Left ventricle myocardium inferior (tissue), 1 donor: ENCODE measurements around the gene RFC2. TPM values are rescaled to one million over a fixed set of nuclear protein-coding genes. Genes with fewer than 3 reads are reported as not detected.

Experiments
- DNase-seq: peaks from one replicate; pipeline ENCODE4 v3.0.0-alpha.2; 2020
- H3K27ac ChIP-seq: fragments of 200-600 bp; replicated peaks from 2 replicates; pipeline ENCODE4 v1.8.0; 2021
- H3K27me3 ChIP-seq: fragments of 200-600 bp; 2 replicates; pipeline ENCODE4 v1.8.0; 2021; ENCODE audit warnings: low read depth
- H3K36me3 ChIP-seq: fragments of 200-600 bp; 2 replicates; pipeline ENCODE4 v1.8.0; 2021
- H3K4me1 ChIP-seq: fragments of 200-600 bp; 2 replicates; pipeline ENCODE4 v1.8.0; 2021
- H3K4me3 ChIP-seq: fragments of 200-600 bp; 2 replicates; pipeline ENCODE4 v1.8.0; 2021; ENCODE audit warnings: mild to moderate bottlenecking, moderate library complexity
- H3K9me3 ChIP-seq: fragments of 200-600 bp; replicated peaks from 2 replicates; pipeline ENCODE4 v1.8.0; 2021
- CTCF ChIP-seq: fragments of 200-600 bp; IDR thresholded peaks from 2 replicates; pipeline ENCODE4 v1.8.0; 2021; ENCODE audit warnings: antibody characterized with exemption, mild to moderate bottlenecking, borderline replicate concordance
- intact Hi-C: fragments of 100-400 bp; cut with micrococcal nuclease; formaldehyde crosslinking; loops from one replicate; pipeline ENCODE4 v1.11.0; 2022
- long read RNA-seq: library from polyadenylated mRNA; unstranded; transcript quantifications from one replicate; pipeline ENCODE4 v2.0.0, GENCODE V29; 2021
- total RNA-seq: library from RNA; stranded (reverse); fragmentation: NEBNext Ultra II Directional; extraction: Animal tissue kit (Norgen Biotek cat#: 25700); gene quantifications from one replicate; pipeline ENCODE4 v1.2.1, GENCODE V29; 2021
- donor health status: DM: no; HTN: yes; CAD: no; lungs with severe emphysema.

RFC2 gene
- 8.7 TPM for total RNA-seq
- long read RNA-seq, transcript RFC2-201 (11 exons, 1,695 nt): major isoform, 13 of 15 reads
- long read RNA-seq, partial matches to known transcripts: 0 of 15 reads
- long read RNA-seq, other reads (novel, unspliced or antisense): 1 of 15 reads

- no peaks in the 10 kb centered on the region for H3K9me3 ChIP-seq
- DNase-seq: peak; percentile 97
- H3K4me3 ChIP-seq: peak within 1 kb of the TSS; percentile 90
- intact Hi-C loops: no loop called here
- TF ChIP-seq CTCF: peak; percentile 60
- H3K4me1 ChIP-seq: peaks cover 41% of the 10 kb centered on the region
- H3K27me3 ChIP-seq: no peaks in the 10 kb centered on the region
- peaks cover 21% of the 10 kb centered on the region for H3K36me3 ChIP-seq
- H3K27ac ChIP-seq: peak within 1 kb of the TSS; percentile 96
These were observed at the start of gene RFC2 for GRCh38 chr7:74254129-74254857. TSS of gene RFC2 (minus strand) at chr7:74254399. CDS start at chr7:74254383, 16 bp downstream.

DNA sequence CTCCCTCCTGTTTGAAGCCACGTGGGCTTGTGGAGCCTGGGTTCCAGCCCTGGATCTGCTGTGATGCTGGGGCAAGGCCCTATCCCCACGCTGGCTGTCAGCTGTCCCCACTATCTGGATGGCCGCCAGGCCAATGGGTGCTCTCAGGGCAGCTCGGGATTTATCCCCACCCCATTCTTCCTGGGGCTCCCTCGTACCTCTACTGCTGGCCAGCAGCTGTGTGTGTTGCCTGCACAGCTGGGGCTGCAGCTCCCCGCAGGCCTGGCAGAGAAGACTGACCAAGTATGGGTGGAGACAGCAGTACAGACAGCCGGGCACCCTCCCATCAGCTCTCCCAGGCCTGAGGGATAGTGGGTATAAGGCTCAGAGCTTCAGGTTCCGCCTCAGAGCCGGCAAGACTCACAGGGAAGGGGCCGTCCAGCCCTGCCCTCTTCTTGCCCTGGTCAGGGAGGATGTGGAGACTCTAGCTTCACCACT lies 48.6 kb upstream of the RFC2 start:
- no peak for TF ChIP-seq CTCF
- H3K4me1 ChIP-seq: peaks cover 25% of the 10 kb centered on the region
- no peaks in the 10 kb centered on the region for H3K9me3 ChIP-seq
- no peaks in the 10 kb centered on the region for H3K27me3 ChIP-seq
- no peaks in the 10 kb centered on the region for H3K36me3 ChIP-seq
- no peak overlapping the region for H3K27ac ChIP-seq
- no peak overlapping the region for H3K4me3 ChIP-seq
- DNase-seq: no peak
- intact Hi-C loops: no loop called here

DNA sequence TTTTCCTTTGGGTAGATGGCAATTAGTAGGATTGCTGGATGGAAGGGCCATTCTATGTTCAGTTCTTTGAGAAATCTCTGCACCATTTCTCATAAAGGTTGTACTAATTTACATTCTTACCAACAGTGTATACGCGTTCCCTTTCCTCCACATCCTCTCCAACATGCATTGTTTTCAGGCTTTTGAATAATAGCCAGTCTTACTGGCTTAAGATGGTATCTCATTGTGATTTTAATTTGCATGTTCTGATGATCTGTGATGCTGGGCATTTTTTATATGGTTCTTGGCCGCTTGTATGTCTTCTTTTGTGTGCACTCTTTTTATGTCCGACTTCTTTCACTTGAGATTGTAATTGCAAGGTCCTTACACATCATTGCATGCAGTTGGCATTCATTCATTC lies 46.7 kb upstream of the RFC2 start:
- no peak for DNase-seq
- intact Hi-C loops: no loop called here
- no peak overlapping the region for H3K4me3 ChIP-seq
- H3K36me3 ChIP-seq: no peaks in the 10 kb centered on the region
- H3K27ac ChIP-seq: no peak overlapping the region
- H3K9me3 ChIP-seq: no peaks in the 10 kb centered on the region
- peaks cover 6% of the 10 kb centered on the region for H3K4me1 ChIP-seq
- no peak for TF ChIP-seq CTCF
- no peaks in the 10 kb centered on the region for H3K27me3 ChIP-seq

GRCh38 chr7:74299401-74299800 lies 45.2 kb upstream of the RFC2 start:
- Histone ChIP-seq H3K4me3 (no peak overlapping the region), H3K36me3 (no peaks in the 10 kb centered on the region), H3K27ac (no peak overlapping the region), H3K27me3 (no peaks in the 10 kb centered on the region), H3K9me3 (no peaks in the 10 kb centered on the region), H3K4me1 (peaks cover 20% of the 10 kb centered on the region)
- DNase-seq: no peak
- intact Hi-C loops: no loop called here
- no peak for TF ChIP-seq CTCF

DNA sequence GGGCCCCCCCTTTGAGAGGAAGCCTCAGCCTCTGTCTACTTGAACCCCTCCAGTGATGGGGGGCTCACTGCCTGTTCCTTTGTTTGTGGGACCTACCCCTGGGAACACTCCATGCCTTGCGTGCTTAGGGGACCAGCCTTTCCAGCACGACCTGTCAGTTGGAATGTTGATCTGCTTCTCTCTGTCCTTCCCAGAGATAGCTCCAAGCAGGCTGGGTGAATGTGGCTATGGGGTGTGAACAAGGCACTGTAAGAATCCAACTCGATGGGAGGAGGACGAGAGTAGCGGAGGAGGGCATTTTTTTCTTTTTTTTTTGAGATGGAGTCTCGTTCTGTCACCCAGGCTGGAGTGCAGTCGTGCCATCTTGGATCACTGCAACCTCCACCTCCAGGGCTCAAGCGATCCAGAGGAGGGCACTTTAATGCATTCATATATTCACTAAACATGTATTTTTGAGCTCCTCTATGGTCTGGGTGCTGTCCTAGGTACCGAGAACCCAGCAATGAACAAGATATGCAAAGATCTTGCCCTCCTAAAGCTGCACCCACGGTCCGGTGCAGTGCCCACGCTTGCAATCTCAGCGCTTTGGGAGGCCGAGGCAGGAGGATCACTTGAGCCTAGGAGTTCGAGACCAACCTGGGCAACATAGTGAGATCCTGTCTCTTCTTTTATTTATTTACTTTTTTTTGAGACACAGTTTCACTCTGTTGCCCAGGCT lies 43.5 kb upstream of the RFC2 start:
- H3K4me1 ChIP-seq: peaks cover 35% of the 10 kb centered on the region
- H3K27ac ChIP-seq: no peak overlapping the region
- DNase-seq: no peak
- no peak overlapping the region for H3K4me3 ChIP-seq
- intact Hi-C loops: no loop called here
- H3K36me3 ChIP-seq: no peaks in the 10 kb centered on the region
- H3K27me3 ChIP-seq: no peaks in the 10 kb centered on the region
- no peak for TF ChIP-seq CTCF
- H3K9me3 ChIP-seq: no peaks in the 10 kb centered on the region
